GM18870 (cell line): ENCODE results near the gene PANX2.

Source experiments
- ATAC-seq: cut with Tn5 transposase; IDR thresholded peaks from one replicate; pipeline ENCODE4 v1.9.1; 2021; ENCODE audit warnings: moderate library complexity; ENCODE audit not compliant: unreplicated experiment

Gene PANX2

GRCh38 chr22:50169774-50170341 lies 673 bp upstream of the PANX2 start:
- no peak for ATAC-seq

DNA sequence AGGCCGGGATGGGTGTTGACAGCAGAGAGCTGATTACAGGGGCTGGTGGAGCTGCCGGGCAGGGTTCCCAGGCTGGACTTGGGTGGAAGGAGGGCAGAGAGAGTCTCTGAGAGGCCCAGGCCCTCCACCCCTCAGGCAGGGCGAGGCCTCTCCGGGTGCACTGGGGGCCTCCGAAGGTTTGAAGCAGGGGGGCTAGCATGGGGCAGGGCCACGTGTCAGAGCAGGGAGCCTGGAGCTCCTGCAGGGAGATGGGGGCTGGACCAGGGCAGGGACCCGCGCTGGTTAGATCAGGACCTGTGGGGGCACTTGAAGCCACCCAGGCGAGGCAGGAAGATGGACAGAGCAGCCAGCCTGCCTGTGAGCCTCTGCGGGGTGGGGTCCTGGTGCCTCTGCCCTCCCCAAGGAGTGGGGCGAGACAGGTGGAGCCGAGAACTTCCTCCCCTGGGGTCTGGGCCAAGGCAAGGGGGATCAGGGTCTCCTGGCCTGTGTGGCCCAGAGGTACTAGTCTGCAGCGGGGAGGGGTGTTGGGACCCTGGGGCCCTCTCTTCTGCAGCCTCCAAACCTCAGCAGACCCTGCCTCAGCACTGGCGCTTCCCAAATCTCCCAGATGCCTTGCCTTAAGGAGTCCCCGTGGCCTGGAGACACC lies 911 bp downstream of the PANX2 start:
- no peak for ATAC-seq

DNA sequence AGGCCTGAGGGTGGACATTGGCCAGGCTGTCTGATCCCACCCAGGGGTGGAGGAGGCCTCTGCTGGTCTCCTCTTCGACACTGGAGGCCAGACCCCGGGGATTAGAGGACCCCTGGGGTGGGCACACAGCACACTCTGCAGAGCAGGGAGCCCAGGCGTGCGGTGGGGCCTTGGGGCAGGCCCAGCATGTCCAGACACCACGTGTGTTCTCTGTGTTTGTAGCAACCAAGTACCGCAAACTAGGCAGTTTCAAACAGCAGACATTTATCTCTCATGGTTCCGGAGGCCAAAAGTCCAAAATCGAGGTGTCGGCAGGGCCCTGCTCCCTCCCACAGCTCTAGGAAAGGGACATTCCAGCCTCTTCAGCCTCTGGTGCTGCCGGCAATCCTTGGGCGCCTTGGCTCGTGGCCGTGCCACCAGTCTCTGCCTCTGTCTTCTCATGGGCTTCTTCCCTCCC lies 1.5 kb downstream of the PANX2 start:
- no peak for ATAC-seq

DNA sequence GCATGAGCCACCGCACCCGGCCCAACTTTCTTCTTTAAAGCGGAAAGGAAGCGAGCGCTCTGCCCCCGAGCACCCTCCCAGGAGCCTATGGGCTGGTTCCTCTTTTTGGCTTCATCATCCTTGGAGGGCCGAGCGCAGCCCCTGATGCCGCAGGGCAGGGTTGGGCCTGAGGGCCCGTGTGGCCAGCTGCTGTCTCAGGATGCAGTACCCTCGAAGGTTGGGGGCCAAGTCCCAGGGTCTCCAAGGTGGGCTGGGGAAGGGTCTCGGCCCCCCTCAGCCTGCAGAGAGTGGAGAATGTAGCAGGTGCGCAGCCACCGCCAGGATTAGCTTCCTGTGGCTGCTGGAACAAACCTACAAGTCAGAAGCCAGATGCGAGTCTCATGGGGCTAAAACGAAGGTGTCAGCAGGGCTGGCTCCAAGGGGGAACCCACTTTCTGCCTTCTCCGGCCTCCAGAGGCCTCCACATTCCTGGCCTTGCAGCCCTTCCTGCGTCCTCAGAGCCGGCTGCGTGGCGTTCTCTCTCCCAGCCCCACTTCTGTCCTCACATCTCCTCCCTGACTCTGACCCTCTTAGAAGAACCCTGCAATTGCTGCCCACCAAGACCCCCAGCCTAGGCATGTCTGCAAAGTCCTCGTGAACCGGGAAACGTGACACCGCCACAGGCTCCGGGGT lies 2.9 kb downstream of the PANX2 start:
- no peak for ATAC-seq

- no peak for ATAC-seq
These were observed 3.4 kb downstream of the PANX2 start for GRCh38 chr22:50173983-50174355.

GRCh38 chr22:50174382-50175190 lies 4.1 kb downstream of the PANX2 start:
- no peak for ATAC-seq

GRCh38 chr22:50175191-50175461 lies 4.6 kb downstream of the PANX2 start:
- no peak for ATAC-seq

- ATAC-seq = no peak
These were observed 5.7 kb downstream of the PANX2 start for GRCh38 chr22:50175921-50176849.

DNA sequence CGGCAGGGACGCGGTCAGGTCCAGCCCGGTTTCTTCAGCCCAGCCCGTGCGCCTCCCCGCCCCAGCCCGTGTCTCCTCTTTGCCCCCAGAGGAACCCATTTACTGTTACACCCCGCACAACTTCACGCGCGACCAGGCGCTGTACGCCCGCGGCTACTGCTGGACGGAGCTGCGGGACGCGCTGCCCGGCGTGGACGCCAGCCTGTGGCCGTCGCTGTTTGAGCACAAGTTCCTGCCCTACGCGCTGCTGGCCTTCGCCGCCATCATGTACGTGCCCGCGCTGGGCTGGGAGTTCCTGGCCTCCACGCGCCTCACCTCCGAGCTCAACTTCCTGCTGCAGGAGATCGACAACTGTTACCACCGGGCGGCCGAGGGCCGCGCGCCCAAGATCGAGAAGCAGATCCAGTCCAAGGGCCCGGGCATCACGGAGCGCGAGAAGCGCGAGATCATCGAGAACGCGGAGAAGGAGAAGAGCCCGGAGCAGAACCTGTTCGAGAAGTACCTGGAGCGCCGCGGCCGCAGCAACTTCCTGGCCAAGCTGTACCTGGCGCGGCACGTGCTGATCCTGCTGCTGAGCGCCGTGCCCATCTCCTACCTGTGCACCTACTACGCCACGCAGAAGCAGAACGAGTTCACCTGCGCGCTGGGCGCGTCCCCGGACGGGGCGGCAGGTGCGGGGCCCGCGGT lies 6.5 kb downstream of the PANX2 start:
- no peak for ATAC-seq

GRCh38 chr22:50177537-50178470 lies 7.3 kb downstream of the PANX2 start:
- no peak for ATAC-seq

DNA sequence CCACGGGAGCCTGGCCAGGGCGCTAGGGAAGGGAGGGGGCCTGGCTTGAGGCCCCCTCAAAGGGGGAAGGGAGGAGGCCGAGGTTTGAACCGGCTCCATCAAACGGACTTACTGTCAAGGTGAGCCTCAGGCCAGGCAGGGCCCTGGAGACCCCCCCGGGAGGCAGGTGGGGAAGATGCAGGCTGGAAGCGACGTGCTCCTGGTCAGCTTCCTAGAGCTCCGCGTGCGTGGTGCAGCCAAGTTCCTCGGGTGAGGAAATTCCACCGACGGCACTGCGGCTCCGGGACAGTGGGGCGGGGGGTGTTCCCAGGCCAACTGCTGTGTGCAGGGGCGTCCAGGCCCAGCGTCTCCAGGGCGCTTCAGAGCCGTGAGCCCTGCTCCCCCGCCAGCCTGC lies 7.9 kb downstream of the PANX2 start:
- no peak for ATAC-seq

- ATAC-seq = no peak
These were observed 8.6 kb downstream of the PANX2 start for GRCh38 chr22:50178871-50179869.

- no peak for ATAC-seq
These were observed 9.6 kb downstream of the PANX2 start for GRCh38 chr22:50179937-50180726.

DNA sequence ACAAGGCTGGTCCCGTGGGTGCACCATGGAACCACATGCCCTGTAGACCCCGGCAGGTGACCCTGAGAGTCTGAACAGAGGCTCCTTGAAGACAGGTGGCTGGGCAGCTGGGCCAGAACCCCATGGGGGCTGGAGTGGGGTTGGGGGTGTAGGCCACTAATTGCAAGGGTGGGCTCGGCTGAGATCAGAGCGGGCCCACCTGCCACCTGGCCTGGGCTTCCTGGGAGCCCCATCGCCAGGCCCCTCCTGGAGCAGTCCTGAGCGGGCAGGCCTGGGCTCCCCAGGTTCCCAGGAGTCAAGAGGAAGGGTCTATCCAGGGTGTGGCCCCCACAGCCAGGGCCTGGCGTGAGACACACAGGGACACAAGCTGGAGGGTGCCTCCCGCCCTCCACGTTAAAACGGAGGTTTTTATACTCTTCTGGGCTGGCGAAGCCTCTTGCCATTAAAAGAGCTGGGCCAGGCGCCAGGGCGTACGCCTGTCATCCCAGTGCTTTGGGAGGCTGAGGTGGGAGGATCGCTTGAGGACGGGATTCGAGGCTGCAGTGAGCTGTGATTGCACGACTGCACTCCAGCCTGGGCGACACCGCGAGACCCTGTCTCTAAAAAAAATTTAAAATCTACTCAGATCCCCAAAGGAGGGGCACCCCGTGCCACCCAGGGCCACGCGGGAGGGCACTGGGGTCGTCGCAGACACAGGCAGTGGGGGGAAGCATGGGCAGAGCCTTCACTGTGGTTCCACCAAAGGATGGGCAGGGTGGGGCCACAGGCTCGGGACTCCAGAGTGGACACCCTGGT lies 10.4 kb downstream of the PANX2 start:
- ATAC-seq = no peak

- ATAC-seq = no peak
These were observed 11.9 kb downstream of the PANX2 start for GRCh38 chr22:50182176-50183081.
